SK-N-SH (cell line): Measurements from ENCODE around the gene ZFYVE27. TPM values are rescaled to one million over a fixed set of nuclear protein-coding genes. Genes with fewer than 3 reads are reported as not detected.

Experiments
- CTCF ChIA-PET: fragments of 300-600, 350-600 bp; formaldehyde crosslinking; extraction: SDS; loops from one replicate; lab custom pipeline; 2021; lab: Yijun Ruan, JAX
- POLR2A ChIA-PET: fragments of 350-600 bp; sonication (Branson Sonifier 250); formaldehyde crosslinking; extraction: SDS; loops from one replicate; lab custom pipeline; 2020; ENCODE audit warnings: antibody characterized with exemption, inconsistent platforms; lab: Yijun Ruan, JAX
- DNase-seq: peaks from one replicate; pipeline ENCODE4 v3.0.0; 2012
- H2AFZ ChIP-seq: fragments of 200-600 bp; sonication (generic); 2 replicates; pipeline ENCODE4 v1.8.1; 2016; ENCODE audit warnings: antibody characterized with exemption, mild to moderate bottlenecking, low read depth
- H3F3A ChIP-seq: fragments of 200-600 bp; sonication (generic); replicated peaks from 2 replicates; pipeline ENCODE3; 2016; ENCODE audit warnings: antibody characterized with exemption, mild to moderate bottlenecking; ENCODE audit not compliant: insufficient read depth
- H3K27ac ChIP-seq, 2 experiments: fragments of 200-500 bp in 1 of 2; fragments of 200-600 bp in 1 of 2; sonication (Bioruptor generic) in 1 of 2; sonication (generic), shearing (Covaris generic) in 1 of 2; 2 replicates each; pipeline versions ENCODE4 v1.5.1 to v1.6.1; 2014 to 2016; ENCODE audit warnings: low read depth in 2 of 2, inconsistent platforms in 1 of 2, low read length in 1 of 2, mild to moderate bottlenecking in 1 of 2, mixed read lengths in 1 of 2
- H3K27me3 ChIP-seq: fragments of 200-600 bp; sonication (generic), shearing (Covaris generic); 2 replicates; pipeline ENCODE4 v1.6.1; 2016; ENCODE audit warnings: mixed run types; ENCODE audit not compliant: insufficient read depth
- H3K36me3 ChIP-seq, 2 experiments: fragments of 200-500 bp in 1 of 2; fragments of 200-600 bp in 1 of 2; sonication (Bioruptor generic) in 1 of 2; sonication (generic) in 1 of 2; replicated peaks in 1 of 2; 2 replicates each; pipeline versions ENCODE3 to v1.5.1; 2014 to 2016; ENCODE audit warnings: low read length in 1 of 2, mild to moderate bottlenecking in 1 of 2; ENCODE audit not compliant: insufficient read depth in 2 of 2, control insufficient read depth in 1 of 2
- H3K4me1 ChIP-seq, 2 experiments: fragments of 200-500 bp in 1 of 2; fragments of 200-600 bp in 1 of 2; sonication (Bioruptor generic) in 1 of 2; sonication (generic), shearing (Covaris generic) in 1 of 2; 2 replicates each; pipeline versions ENCODE4 v1.5.1 to v1.6.1; 2014 to 2016; ENCODE audit warnings: low read depth in 1 of 2, low read length in 1 of 2, mixed run types in 1 of 2; ENCODE audit not compliant: insufficient read depth in 2 of 2, control insufficient read depth in 1 of 2
- H3K4me2 ChIP-seq: fragments of 200-600 bp; sonication (generic), shearing (Covaris generic); 2 replicates; pipeline ENCODE4 v1.6.1; 2017; ENCODE audit warnings: mixed run types
- H3K4me3 ChIP-seq, 2 experiments: fragments of 200-500 bp in 1 of 2; fragments of 200-600 bp in 1 of 2; sonication (Bioruptor generic) in 1 of 2; sonication (generic), shearing (Covaris generic) in 1 of 2; 2 replicates each; pipeline versions ENCODE4 v1.5.1 to v1.8.1; 2014 to 2016; ENCODE audit warnings: low read depth in 2 of 2, inconsistent platforms in 1 of 2, low read length in 1 of 2, mild to moderate bottlenecking in 1 of 2, mixed read lengths in 1 of 2, moderate library complexity in 1 of 2
- H3K79me2 ChIP-seq: fragments of 200-600 bp; sonication (generic); 2 replicates; pipeline ENCODE4 v1.8.1; 2017; ENCODE audit warnings: mild to moderate bottlenecking; ENCODE audit not compliant: insufficient read depth
- H3K9ac ChIP-seq: fragments of 200-600 bp; sonication (generic); 2 replicates; pipeline ENCODE4 v1.6.1; 2017; ENCODE audit warnings: mixed run types
- H3K9me2 ChIP-seq: fragments of 200-600 bp; sonication (generic); 2 replicates; pipeline ENCODE4 v1.6.1; 2017; ENCODE audit warnings: mixed run types
- H3K9me3 ChIP-seq: fragments of 200-600 bp; sonication (generic); 2 replicates; pipeline ENCODE4 v1.6.1; 2017; ENCODE audit warnings: mixed run types, mild to moderate bottlenecking, moderate library complexity
- H4K20me1 ChIP-seq: fragments of 200-600 bp; sonication (generic); 2 replicates; pipeline ENCODE4 v1.6.1; 2017; ENCODE audit warnings: mild to moderate bottlenecking, mixed run types; ENCODE audit not compliant: insufficient read depth
- EP300 ChIP-seq, 2 experiments: IDR thresholded peaks; 2 replicates each; pipeline versions ENCODE4 v1.4.0 to v1.6.1; 2012; ENCODE audit warnings: borderline replicate concordance in 1 of 2, low read depth in 1 of 2, low read length in 1 of 2
- FOXM1 ChIP-seq: IDR thresholded peaks from 2 replicates; pipeline ENCODE4 v1.4.0; 2012; ENCODE audit warnings: low read depth, mild to moderate bottlenecking
- GABPA ChIP-seq: IDR thresholded peaks from 2 replicates; pipeline ENCODE4 v1.4.0; 2012; ENCODE audit warnings: low read depth, mild to moderate bottlenecking
- IRF3 ChIP-seq: fragments of 150-350 bp; IDR thresholded peaks from 2 replicates; pipeline ENCODE4 v1.6.1; 2016; ENCODE audit warnings: mild to moderate bottlenecking, low read depth, low read length
- JUND ChIP-seq: IDR thresholded peaks from 2 replicates; pipeline ENCODE4 v1.4.0; 2012
- MAX ChIP-seq: IDR thresholded peaks from 2 replicates; pipeline ENCODE4 v1.4.0; 2012; ENCODE audit warnings: low read depth
- MEF2A ChIP-seq: IDR thresholded peaks from 2 replicates; pipeline ENCODE4 v1.4.0; 2012; ENCODE audit warnings: low read depth, borderline replicate concordance
- MXI1 ChIP-seq: IDR thresholded peaks from 2 replicates; pipeline ENCODE4 v1.6.1; 2012; ENCODE audit warnings: mild to moderate bottlenecking, low read depth, low read length, improper control_type of control experiment
- NRF1 ChIP-seq: IDR thresholded peaks from 2 replicates; pipeline ENCODE4 v1.6.1; 2012; ENCODE audit warnings: low read depth, mild to moderate bottlenecking, low read length
- RCOR1 ChIP-seq: fragments of 150-350 bp; IDR thresholded peaks from 2 replicates; pipeline ENCODE4 v1.6.1; 2017; ENCODE audit warnings: antibody characterized with exemption, low read length
- REST ChIP-seq: IDR thresholded peaks from 2 replicates; pipeline ENCODE4 v1.6.1; 2012; ENCODE audit warnings: mild to moderate bottlenecking, low read depth, low read length, moderate library complexity
- RXRA ChIP-seq: IDR thresholded peaks from 2 replicates; pipeline ENCODE4 v1.4.0; 2012; ENCODE audit warnings: low read depth, mild to moderate bottlenecking, borderline replicate concordance
- TAF1 ChIP-seq: IDR thresholded peaks from 2 replicates; pipeline ENCODE4 v1.6.1; 2012; ENCODE audit warnings: low read depth, mild to moderate bottlenecking, low read length, moderate library complexity, borderline replicate concordance
- TCF12 ChIP-seq: IDR thresholded peaks from 2 replicates; pipeline ENCODE4 v1.4.0; 2012
- USF1 ChIP-seq: IDR thresholded peaks from 2 replicates; pipeline ENCODE4 v1.4.0; 2012; ENCODE audit warnings: low read depth, borderline replicate concordance
- USF2 ChIP-seq: fragments of 150-350 bp; IDR thresholded peaks from 2 replicates; pipeline ENCODE4 v1.6.1; 2017; ENCODE audit warnings: antibody characterized with exemption, low read length, low read depth, borderline replicate concordance
- YY1 ChIP-seq: IDR thresholded peaks from 2 replicates; pipeline ENCODE4 v1.4.0; 2012; ENCODE audit warnings: low read depth, mild to moderate bottlenecking
- ZBTB33 ChIP-seq: IDR thresholded peaks from 2 replicates; pipeline ENCODE4 v1.4.0; 2012; ENCODE audit warnings: low read depth, borderline replicate concordance
- WGBS: methylation state at CpG from one replicate; pipeline ENCODE4 v1.1.6; 2017; ENCODE audit warnings: low lambda C conversion rate; 5-methylcytosine and 5-hydroxymethylcytosine counted together
- polyA plus RNA-seq, 3 experiments: library from polyadenylated mRNA; depleted of rRNA; stranded (reverse); fragments of >200 nt; gene quantifications; 2 replicates each; pipeline ENCODE4 v1.2.3, GENCODE V29; 2012

The ZFYVE27 gene
- polyA plus RNA-seq, 1 of the 3 experiments (the other 2 are of a cell fraction): 30.5 TPM

- Histone ChIP-seq H3K9me3 (no peaks in the 10 kb centered on the region), H3K4me2 (no peak overlapping the region), H3K79me2 (no peaks in the 10 kb centered on the region), H3K27ac (no peak overlapping the region), H4K20me1 (no peaks in the 10 kb centered on the region), H3K4me1 (peaks cover 5 to 14% of the 10 kb centered on the region in 2 experiments; a peak in 3 of 4 replicates), H3K9me2 (no peaks in the 10 kb centered on the region), H3F3A (no peaks in the 10 kb centered on the region), H3K9ac (no peak overlapping the region), H3K27me3 (no peaks in the 10 kb centered on the region), H2AFZ (no peak overlapping the region), H3K4me3 (no peak overlapping the region), H3K36me3 (no peaks in the 10 kb centered on the region)
- 54% methylated on average over 2 of the region's 2 CpGs for WGBS
- TF ChIP-seq MAX: no peak
- no peak for TF ChIP-seq NRF1
- no peak for TF ChIP-seq TAF1
- no peak for TF ChIP-seq YY1
- no peak for TF ChIP-seq MEF2A
- no peak for TF ChIP-seq GABPA
- no peak for TF ChIP-seq MXI1
- TF ChIP-seq TCF12: no peak
- no peak for TF ChIP-seq RCOR1
- TF ChIP-seq USF2: no peak
- no peak for TF ChIP-seq EP300 (IDR thresholded peaks at IDR 0.05; ENCODE audit: borderline replicate concordance in 1 of 2, low read depth in 1 of 2, low read length in 1 of 2)
- TF ChIP-seq JUND: no peak
- no peak for TF ChIP-seq IRF3
- TF ChIP-seq USF1: no peak
- no peak for TF ChIP-seq FOXM1
- no peak for TF ChIP-seq ZBTB33
- no peak for TF ChIP-seq REST
- no peak for TF ChIP-seq RXRA
- DNase-seq: no peak
- ChIA-PET POLR2A (interaction anchor here (0.7 kb wide), 1 partner anchor 25 kb away, joined by 3 read pairs; no protein-coding TSS in a partner anchor), CTCF (interaction anchor here (1.0 to 25.0 kb wide), 9 partner anchors 9 to 181 kb away, joined by 3 to 687 read pairs (median 18); partner anchors contain the start of genes ANKRD2, AVPI1 and ZFYVE27)
Observed at GRCh38 chr10:97708167-97708566, 28.8 kb upstream of the ZFYVE27 start.
